Embryonic facial prominence (tissue), 1 donor: ENCODE results near the gene PBX4.

Source experiments
- DNase-seq: peaks from one replicate; pipeline ENCODE4 v3.0.0-alpha.2; 2016; ENCODE audit errors: extremely low spot score

Gene PBX4

DNA sequence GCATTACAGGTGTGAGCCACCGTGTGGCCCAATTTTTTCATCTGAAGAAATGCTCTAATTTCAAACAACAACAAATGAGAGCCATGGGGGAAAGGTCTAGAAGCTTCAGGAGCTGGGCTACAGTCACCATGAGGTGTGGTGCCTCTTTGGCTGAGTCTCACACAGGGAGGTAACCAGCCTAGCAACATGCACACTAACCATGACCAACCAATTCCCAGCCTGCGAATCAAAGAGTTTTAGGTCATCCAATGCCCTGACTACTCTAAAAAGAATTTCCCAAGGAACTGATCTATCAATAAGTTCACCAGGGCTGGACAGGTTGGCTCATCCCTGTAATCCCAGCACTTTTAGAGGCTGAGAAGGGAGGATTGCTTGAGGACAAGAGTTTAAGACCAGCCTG lies 29.9 kb downstream of the PBX4 start:
- no peak for DNase-seq

DNA sequence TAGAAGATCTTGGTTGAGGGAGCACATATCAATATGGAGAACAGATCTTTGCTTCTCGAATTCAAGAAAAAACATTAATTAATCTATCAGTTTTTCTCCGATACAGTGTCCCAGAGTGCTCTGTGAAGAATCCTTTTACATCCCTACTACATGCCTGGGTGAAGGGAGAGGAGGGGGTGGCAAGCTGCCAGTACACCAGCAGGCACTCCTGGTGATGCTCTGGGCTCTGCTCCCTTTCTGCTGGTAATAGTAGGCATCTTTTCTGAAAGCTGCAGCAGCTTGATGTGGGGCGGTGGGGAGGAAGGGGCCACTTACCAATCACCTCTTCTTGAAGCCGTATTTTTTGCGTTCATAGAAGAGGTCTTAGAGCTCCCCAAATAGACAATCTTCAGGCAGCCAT lies 30.7 kb downstream of the PBX4 start:
- DNase-seq: no peak

DNA sequence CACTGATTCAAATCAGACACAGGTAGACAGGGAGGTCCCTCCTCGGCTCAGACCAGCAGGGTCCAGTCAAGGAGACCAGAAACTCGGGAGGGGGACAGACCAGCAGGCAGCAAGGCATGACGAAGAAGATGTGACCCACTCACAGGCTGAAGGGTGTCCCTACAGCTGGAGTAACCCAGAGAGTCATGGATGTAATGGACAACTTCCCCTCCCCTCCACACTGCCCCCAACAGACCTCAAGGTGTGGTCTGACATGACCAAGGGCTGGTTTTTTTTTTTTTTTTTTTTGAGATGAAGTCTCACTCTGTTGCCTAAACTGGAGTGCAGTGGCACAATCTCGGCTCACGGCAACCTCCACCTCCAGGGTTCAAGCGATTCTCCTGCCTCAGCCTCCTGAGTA lies 34.1 kb downstream of the PBX4 start:
- DNase-seq: no peak

DNA sequence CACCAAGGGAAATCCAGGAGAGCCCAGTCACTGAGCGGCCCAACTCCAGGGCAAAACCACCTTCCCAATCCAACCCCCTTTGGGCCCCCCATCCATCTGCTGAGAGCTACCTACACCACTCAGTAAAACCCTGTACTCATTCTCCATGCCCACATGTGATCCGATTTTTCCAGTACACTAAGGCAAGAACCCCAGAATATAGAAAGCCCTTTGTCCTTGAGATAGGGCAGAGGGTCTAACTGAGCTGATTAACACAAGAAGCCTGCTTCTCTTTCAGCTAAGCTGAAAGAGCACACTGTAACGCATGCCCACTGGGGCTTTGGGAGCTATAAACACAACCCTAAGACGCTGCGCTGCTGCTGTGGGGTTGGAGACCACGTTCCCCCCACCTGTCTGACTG lies 36.0 kb downstream of the PBX4 start:
- no peak for DNase-seq

DNA sequence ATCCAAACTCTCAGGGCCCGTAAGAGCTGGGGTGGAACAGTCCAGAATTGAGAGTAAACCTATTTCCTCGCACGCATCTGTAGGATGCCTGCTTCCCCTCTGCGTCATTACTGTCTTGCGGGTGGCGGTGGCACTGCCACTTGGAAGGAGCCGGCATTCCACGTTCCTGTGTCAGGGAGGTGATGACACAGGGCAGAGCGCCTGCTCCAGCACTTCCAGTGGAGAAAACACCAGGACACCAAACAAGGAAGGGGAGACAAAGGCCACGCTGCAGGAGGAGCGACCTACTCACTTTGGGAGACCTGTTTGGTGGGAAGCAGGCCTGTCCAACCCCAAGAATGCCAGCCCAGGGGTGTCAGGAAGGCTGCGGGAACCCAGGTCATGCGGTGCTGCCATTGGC lies 37.1 kb downstream of the PBX4 start:
- DNase-seq: no peak

DNA sequence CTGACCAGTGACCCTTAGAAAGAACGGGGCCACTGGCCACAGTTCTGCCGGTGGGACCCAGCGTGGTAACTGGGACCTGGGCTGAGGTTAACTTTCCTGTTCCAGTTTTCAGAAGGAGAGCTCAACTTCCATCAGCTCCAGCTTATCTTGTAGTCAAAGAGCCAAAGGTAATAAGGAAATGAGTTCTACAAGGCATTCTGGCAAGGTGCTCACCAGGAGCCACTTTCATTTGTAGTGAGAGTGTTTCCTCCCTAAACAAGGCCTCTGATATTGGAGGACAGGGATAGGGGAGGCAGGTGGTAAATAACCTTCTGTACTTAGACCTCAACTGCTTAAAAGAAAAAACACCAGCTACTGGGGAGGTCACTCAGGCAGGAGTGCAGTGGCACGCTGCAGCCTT lies 38.1 kb downstream of the PBX4 start:
- no peak for DNase-seq

DNA sequence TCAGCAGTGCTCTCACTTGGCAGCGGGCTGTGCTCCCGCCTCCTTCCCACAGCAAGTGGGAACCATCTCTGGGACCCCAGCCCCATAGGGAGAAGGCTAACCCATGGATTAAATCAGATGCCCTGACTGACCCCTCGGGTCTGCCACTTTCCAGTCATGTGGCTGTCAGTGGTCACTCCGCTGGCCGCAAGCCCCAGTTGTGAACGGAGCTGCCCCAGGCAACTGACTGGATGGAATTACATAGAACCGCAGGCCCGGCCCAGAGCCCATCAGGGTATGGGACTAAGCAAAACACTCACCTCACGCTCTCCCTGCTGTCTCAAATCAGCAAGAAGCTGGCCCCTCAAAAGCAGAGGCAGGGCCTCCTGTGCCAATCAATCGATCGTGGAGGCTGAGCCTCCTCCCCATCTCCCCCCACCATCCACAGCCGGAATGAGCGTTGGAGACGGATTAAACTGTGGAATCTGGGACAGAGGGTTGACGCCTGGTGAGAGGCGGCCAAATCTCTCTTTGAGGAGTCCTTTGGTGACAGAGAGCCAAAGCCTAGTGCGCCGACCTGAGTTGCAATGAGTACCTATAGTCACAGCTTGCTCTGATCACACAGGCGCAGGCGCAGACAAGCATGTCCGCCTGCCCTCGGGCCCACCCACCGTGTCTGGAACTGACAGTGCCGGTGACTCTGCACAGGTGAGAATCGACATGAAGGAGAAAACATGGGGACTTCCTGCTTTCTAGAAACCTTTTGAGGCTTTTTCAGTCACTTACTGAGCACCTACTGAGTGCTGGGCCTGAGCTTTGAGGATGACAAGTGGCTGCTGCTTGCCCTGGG lies 38.7 kb downstream of the PBX4 start:
- DNase-seq: no peak

DNA sequence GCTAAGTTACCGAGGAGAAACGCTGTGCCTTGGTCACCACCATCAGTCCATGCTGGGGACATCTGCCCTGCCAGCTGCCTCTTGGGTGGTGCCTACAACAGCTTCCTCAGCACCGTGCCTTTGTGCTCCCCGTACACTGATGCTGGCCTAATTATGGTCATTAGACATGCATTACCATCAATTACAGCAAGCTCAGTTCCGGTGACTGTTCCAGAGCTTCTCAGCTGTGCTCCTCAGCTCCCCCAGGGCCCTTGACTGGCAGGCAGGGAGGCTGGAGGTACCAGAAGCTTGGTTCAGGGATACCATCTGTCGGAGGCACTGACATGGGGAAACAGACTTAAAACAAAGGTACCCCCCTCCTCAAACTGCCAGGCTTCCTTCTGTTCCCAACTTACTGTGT lies 40.2 kb downstream of the PBX4 start:
- DNase-seq: no peak

DNA sequence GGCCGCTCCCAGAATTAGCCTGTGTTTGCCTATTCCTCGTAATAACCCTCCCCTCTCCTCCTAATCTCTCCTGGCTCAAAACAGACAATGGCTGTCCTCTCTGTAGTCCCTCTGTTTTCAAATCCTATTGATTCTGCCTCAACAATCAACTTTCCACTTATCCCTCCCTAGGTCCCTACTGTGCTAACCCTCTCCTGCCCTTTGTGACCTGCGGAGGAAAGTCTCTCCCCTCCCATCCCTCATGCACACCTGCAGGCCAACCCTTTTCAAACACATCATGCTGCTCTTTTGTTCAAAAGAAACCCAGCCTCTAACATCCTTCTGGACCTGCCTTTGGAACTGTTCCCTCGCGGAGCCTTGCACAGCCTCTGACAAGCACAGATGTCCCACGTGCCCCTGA lies 43.1 kb downstream of the PBX4 start:
- DNase-seq: no peak

DNA sequence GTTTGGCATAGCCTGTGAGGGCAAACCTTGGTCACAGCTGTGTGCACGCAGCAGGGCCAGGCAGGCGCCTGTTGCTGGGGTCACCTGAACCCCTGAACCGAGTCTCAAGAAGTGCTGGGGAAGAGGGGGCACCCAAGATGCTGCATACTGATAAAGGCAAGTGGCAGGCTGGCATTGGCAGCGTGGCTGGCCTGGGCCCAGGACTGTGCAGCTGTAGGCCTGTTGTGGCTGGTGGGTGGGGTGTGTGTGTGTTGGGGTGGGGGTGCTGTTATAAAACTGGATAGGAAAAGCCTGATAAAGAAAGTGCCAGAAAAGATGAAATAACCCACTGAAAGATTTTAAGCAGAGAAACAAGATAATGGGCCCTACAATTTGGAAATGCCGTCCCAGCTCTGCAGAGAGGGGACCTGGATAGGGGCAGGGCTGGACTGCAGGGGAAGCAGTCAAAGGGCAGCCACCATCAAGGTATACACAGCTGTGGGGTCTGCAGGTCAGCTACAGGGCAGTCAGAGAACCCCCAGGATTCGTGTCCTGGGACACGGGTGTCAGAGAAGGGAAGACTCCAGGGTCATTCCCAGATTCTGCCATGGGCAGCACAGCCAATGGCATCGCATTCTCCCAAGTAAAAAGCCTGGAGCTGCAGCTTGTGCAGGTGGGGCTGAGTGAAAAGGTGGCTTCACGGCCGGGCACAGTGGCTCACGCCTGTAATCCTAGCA lies 47.3 kb downstream of the PBX4 start:
- no peak for DNase-seq

DNA sequence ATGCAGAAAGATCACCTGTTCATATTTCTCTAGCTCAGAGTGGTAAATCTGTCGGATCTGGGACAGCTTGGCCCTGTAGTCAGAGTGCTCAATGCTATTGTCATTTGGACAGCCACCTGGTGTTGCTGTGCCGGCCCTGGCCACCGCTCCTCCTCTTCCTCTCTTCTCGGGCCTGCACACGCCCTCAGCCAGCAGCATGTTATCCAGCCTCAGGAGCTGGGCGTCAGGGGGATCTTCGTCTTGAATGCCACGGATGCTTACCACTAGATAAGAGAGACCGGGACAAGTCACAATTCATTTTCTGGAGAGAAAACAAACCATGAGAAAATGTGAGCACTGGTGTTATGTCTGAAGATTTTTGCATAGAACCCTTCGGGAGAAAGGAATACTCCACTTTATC lies 47.9 kb downstream of the PBX4 start:
- no peak for DNase-seq

DNA sequence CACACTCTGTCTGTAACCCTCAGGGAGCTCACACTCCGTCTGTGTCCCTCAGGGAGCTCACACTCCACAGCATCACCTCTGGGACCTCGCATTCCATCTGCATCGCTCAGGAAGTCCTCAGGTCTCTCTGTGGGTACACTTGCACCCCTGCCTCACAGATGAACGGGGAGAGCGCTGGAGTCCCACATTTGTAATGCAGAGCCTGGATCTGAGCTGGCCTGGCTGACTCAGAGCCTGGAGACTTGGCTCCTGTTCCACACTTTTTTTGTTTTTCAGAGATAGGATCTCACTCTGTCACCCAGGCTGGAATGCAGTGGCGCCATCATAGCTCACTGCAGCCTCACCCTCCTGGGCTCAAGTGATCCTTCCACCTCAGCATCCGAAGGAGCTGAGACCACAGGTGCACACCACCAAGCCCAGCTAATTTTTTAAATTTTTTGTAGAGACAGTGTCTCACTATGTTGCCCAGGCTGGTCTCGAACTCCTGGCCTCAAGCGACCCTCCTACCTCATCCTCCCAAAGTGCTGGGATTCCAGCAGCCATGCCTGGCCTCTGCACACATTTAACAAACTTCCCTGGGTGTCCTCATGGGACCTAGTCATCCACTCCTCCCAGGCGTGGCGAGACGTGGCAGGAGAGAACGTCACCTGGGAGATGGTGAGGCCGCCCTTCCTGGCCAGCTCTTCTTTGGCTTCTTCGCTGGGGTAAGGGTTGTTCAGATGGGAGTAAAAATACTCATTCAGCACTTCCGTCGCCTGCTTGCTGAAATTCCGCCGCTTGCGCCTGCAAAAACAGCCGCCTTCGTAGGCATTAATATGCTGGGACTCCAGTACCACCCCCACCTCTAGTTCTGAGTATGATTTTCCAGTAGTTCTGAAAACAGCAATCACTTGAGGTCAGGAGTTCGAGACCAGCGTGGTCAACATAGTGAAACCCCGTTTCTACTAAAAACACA lies 49.4 kb downstream of the PBX4 start:
- no peak for DNase-seq

DNA sequence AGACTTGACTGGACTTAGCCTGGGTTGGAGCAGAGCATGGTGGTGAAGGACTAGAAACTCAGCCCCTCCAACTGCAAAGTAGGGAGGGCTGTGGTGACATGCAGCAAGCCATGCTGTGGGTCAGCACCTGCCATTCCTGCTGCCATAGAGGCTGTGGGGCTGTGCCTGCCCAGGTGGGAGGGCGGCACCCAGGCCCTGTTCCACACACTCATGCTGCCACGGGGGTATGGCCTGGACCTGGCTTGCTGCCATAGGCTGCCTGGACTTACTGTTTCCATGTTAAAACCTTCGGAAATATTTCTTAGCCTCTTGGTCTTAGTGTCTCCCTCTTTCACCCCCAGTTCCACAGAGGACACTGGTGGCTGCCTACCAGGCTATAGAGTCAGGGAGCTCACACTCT lies 51.1 kb downstream of the PBX4 start:
- no peak for DNase-seq

DNA sequence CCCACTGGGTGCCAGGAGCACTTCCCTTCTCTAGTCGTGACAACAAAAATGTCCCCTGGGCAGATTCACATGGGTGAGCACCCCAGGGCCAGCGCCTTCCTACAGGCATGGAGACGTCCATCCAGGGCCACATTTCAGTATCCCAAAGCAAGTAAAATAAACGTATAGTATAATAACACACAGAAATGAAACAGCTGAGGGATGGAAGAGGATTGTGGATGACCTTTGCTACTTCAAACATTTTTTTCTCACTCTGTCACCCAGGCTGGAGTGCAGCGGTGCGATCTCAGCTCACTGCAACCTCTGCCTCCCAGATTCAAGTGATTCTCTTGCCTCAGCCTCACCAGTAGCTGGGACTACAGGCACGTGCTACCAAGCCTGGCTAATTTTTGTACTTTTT lies 52.2 kb downstream of the PBX4 start:
- no peak for DNase-seq

DNA sequence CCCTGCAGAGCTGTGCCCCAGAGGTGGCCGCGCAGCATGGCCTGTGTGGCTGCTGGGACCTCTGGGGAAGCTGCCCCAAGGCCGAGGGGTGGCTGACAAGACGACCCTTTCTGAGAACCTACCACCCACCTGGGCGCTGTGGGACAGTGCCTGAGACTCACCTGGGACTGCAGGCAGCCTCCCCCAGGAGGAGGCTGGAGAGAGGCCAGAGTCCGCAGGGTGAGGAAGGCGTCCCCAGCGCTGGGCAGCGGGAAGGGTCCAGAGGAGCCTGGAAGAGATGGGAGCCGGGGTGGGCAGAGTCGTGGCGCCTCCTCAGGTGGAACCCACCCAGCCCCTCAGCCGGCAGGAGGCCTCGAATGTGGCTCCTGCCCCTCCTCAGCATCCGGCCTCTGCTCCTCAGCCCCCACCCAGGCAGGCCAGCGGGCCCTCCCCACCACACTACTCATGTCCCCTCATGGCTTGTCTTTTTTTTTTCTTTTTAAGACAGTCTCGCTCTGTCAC lies 55.1 kb downstream of the PBX4 start:
- no peak for DNase-seq

DNA sequence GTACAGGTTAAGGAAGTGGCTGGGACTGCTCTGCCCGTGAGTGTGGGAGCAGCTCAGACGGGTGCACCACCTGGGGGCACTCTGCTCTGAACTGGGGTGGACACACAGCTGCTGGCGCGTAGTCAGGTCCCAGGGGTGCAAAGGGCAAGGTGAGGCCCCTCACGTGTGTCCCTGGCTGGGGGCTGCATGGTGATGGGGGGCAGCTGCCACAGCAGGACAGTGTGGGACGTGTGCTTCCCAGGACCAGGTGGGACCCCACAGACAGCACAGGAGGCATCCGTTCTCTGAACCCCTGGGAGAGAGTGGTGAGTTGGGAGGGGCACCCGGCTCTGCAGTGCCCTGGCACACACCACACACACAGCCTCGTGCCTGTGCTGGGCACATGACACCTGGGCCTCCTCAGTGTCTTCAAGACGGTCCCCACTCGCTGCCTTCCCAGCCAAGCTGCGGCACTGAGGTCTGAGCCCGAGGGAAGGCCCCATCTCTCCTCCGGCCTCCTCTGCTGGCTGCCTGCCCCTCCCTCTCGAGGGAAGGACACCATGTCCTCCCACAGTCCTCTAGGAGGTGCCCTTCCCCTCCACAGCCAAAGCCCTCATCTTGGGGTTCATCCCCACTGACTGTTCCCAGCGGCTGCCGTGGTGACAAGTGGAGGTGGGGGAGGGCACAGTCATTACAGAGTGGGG lies 55.7 kb downstream of the PBX4 start:
- no peak for DNase-seq

DNA sequence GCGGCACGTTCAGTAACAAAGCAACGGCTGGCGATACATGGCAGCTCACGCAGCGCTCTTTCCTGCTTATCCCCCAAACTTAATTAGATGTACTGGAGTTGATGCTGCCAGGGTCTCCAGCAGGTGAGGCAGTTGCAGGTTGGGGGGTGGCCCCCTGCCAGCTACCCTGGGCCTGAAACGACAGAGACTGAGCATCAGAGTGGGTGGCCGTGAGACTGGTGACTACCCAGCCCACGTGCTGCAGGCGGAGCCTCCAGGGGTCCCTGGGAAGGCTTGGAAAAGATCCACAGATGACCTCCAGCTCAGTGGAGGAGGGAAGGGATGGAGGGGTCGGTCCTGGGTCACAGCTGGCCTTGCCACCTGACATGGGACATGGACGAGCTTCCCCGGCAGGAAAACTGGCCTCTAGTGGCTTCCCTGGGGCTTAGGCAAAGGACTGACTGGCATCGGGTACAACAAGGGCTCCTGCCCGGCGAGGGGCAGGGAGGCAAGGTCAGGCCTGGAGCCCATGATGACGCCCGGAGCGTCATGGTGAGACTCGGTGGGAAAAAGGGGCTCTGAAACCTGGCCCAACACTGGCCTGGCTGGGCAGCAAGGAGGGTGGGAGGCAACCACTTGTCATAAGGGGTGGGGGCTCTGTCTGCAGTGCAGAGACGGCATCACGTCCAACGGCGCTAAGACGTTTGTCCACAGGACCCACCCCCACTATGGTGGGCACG lies 56.4 kb downstream of the PBX4 start:
- no peak for DNase-seq

DNA sequence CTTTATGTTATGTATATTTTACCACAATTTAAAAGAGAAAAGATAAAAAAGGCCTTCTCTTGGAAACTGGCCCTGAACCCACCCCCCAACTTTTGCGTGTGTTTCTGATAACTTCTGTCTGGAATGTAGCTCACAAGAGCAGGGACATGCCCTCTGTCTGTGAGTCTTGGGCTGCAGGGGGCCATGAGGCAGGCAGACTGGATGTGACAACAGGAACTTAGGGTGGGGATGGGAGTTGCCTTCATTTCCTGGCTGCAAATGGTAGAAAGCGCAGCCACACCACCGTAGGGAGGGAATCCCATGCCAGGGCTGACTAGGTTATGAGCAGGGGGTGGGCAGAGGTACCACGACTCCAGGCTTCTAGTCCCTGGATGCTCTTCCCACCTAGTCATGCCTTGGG lies 58.6 kb downstream of the PBX4 start:
- DNase-seq: no peak

DNA sequence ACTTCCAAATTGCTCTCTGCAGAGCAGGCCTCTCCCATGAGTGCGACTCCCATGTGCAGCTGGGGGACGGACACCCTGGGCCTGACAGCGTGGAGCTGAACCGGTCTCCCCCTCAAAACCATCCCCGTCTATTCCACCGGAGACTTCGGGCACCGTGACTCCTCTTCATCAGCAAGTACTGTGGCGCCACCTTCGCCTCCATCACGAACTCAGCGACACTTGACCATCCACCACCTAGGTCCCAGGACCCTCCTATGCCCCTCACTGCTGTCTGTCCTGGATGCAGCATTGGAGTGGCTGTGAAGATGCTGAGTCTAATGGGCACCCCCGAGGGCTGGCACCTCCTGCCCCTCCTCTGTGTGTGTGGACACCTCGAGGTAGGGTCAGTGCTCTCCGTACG lies 59.9 kb downstream of the PBX4 start:
- DNase-seq: no peak

DNA sequence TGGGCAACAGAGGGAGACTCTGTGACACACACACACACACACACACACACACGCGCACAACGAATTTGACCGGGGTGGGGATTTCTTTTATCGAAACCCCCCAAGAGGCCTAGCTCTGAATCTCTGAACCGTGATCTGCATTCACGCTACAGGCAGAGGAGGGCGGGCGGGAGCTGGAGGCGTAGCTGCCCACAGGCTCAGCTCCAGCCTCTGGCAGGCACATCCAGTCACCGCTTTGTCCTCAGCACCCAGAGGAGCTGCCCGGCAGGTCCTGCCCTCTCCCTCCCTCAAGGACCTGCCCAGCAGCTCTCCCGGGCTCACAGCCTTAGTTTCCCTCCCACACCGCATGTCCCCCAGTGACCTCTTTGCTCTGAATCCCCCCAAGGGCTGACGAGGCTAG lies 60.4 kb downstream of the PBX4 start:
- no peak for DNase-seq
